IPS-15b (cell line): ENCODE results near the gene KCTD12.

Experiments used
- H3K27me3 ChIP-seq: one replicate; pipeline ENCODE4 v1.6.1; 2013; ENCODE audit warnings: low read length; ENCODE audit not compliant: control insufficient read depth, insufficient read depth
- H3K36me3 ChIP-seq: one replicate; pipeline ENCODE4 v1.6.1; 2013; ENCODE audit warnings: low read length; ENCODE audit not compliant: control insufficient read depth, insufficient read depth
- H3K4me1 ChIP-seq: one replicate; pipeline ENCODE4 v1.6.1; 2013; ENCODE audit warnings: mild to moderate bottlenecking, low read length; ENCODE audit not compliant: control insufficient read depth, insufficient read depth
- H3K4me3 ChIP-seq: one replicate; pipeline ENCODE4 v1.5.1; 2013; ENCODE audit warnings: low read depth, low read length
- H3K9ac ChIP-seq: one replicate; pipeline ENCODE4 v1.6.1; 2013; ENCODE audit warnings: low read depth, mild to moderate bottlenecking, low read length
- H3K9me3 ChIP-seq: one replicate; pipeline ENCODE4 v1.6.1; 2013; ENCODE audit warnings: mild to moderate bottlenecking, low read length; ENCODE audit not compliant: control insufficient read depth, insufficient read depth

The KCTD12 gene

GRCh38 chr13:76852986-76853385, 33.2 kb downstream of the KCTD12 start:
- Histone ChIP-seq H3K9me3 (no peaks in the 10 kb centered on the region), H3K9ac (no peak overlapping the region), H3K27me3 (no peaks in the 10 kb centered on the region), H3K4me3 (no peak overlapping the region), H3K4me1 (no peaks in the 10 kb centered on the region), H3K36me3 (no peaks in the 10 kb centered on the region)

- Histone ChIP-seq H3K36me3 (no peaks in the 10 kb centered on the region), H3K4me1 (no peaks in the 10 kb centered on the region), H3K9ac (no peak overlapping the region), H3K27me3 (no peaks in the 10 kb centered on the region), H3K9me3 (no peaks in the 10 kb centered on the region), H3K4me3 (no peak overlapping the region)
These were observed 34.2 kb downstream of the KCTD12 start for GRCh38 chr13:76851961-76852360.

- Histone ChIP-seq H3K36me3 (no peaks in the 10 kb centered on the region), H3K9ac (no peak overlapping the region), H3K4me1 (no peaks in the 10 kb centered on the region), H3K27me3 (no peaks in the 10 kb centered on the region), H3K4me3 (no peak overlapping the region), H3K9me3 (no peaks in the 10 kb centered on the region)
These were observed 36.7 kb downstream of the KCTD12 start for GRCh38 chr13:76849493-76849892.

GRCh38 chr13:76848596-76848995, 37.6 kb downstream of the KCTD12 start:
- Histone ChIP-seq H3K9ac (no peak overlapping the region), H3K9me3 (no peaks in the 10 kb centered on the region), H3K36me3 (no peaks in the 10 kb centered on the region), H3K4me1 (no peaks in the 10 kb centered on the region), H3K4me3 (no peak overlapping the region), H3K27me3 (no peaks in the 10 kb centered on the region)

GRCh38 chr13:76846363-76846762, 39.8 kb downstream of the KCTD12 start:
- no peaks in the 10 kb centered on the region for H3K36me3 ChIP-seq
- no peak overlapping the region for H3K4me3 ChIP-seq
- H3K4me1 ChIP-seq, result no peaks in the 10 kb centered on the region
- no peak overlapping the region for H3K9ac ChIP-seq
- H3K27me3 ChIP-seq, result no peaks in the 10 kb centered on the region
- no peaks in the 10 kb centered on the region for H3K9me3 ChIP-seq

GRCh38 chr13:76845865-76846264, 40.3 kb downstream of the KCTD12 start:
- H3K4me3 ChIP-seq, result no peak overlapping the region
- no peaks in the 10 kb centered on the region for H3K36me3 ChIP-seq
- H3K9me3 ChIP-seq, result no peaks in the 10 kb centered on the region
- no peaks in the 10 kb centered on the region for H3K27me3 ChIP-seq
- H3K9ac ChIP-seq, result no peak overlapping the region
- no peaks in the 10 kb centered on the region for H3K4me1 ChIP-seq

GRCh38 chr13:76845367-76845766, 40.8 kb downstream of the KCTD12 start:
- no peaks in the 10 kb centered on the region for H3K4me1 ChIP-seq
- H3K4me3 ChIP-seq, result no peak overlapping the region
- no peaks in the 10 kb centered on the region for H3K9me3 ChIP-seq
- no peaks in the 10 kb centered on the region for H3K36me3 ChIP-seq
- H3K9ac ChIP-seq, result no peak overlapping the region
- no peaks in the 10 kb centered on the region for H3K27me3 ChIP-seq

- Histone ChIP-seq H3K36me3 (no peaks in the 10 kb centered on the region), H3K9me3 (no peaks in the 10 kb centered on the region), H3K9ac (no peak overlapping the region), H3K27me3 (no peaks in the 10 kb centered on the region), H3K4me1 (no peaks in the 10 kb centered on the region), H3K4me3 (no peak overlapping the region)
These were observed 48.4 kb downstream of the KCTD12 start for GRCh38 chr13:76837801-76838200.

GRCh38 chr13:76836311-76836710, 49.9 kb downstream of the KCTD12 start:
- Histone ChIP-seq H3K36me3 (no peaks in the 10 kb centered on the region), H3K9ac (no peak overlapping the region), H3K27me3 (no peaks in the 10 kb centered on the region), H3K9me3 (no peaks in the 10 kb centered on the region), H3K4me1 (no peaks in the 10 kb centered on the region), H3K4me3 (no peak overlapping the region)

- Histone ChIP-seq H3K4me1 (no peaks in the 10 kb centered on the region), H3K9ac (no peak overlapping the region), H3K36me3 (no peaks in the 10 kb centered on the region), H3K27me3 (no peaks in the 10 kb centered on the region), H3K9me3 (no peaks in the 10 kb centered on the region), H3K4me3 (no peak overlapping the region)
These were observed 52.7 kb downstream of the KCTD12 start for GRCh38 chr13:76833441-76833954.

- H3K27me3 ChIP-seq, result no peaks in the 10 kb centered on the region
- H3K9me3 ChIP-seq, result no peaks in the 10 kb centered on the region
- H3K4me1 ChIP-seq, result no peaks in the 10 kb centered on the region
- H3K36me3 ChIP-seq, result no peaks in the 10 kb centered on the region
- no peak overlapping the region for H3K9ac ChIP-seq
- no peak overlapping the region for H3K4me3 ChIP-seq
These were observed 53.8 kb downstream of the KCTD12 start for GRCh38 chr13:76832258-76832988.

GRCh38 chr13:76830805-76831204, 55.4 kb downstream of the KCTD12 start:
- Histone ChIP-seq H3K4me3 (no peak overlapping the region), H3K9ac (no peak overlapping the region), H3K9me3 (no peaks in the 10 kb centered on the region), H3K27me3 (no peaks in the 10 kb centered on the region), H3K4me1 (no peaks in the 10 kb centered on the region), H3K36me3 (no peaks in the 10 kb centered on the region)
